ENCODE measurements around the gene SNX3.

SNX3 gene

DNA sequence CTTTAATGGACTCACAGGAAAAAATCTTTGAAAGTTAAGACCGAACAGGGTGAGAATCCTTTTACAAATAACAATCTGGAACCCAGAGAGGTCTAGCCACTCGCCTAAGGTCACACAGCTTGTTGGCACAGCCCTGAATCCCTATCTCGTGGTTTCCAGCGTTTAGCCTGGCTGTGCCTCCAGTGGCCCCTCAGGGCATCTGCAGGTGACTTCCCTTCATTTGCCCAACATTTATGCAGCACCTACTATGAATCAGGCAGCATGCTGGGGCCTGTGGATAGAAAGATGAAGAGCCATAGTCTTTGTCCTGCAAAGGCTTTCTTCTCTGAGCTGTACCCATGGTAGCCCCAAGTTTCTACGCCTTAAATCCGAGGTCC is 97.6 kb downstream of the SNX3 start:
- ChIA-PET CTCF (interaction anchor here (0.6 to 1.6 kb wide), 2 partner anchors 12 to 36 kb away, joined by 3 to 5 read pairs; no protein-coding TSS in a partner anchor), POLR2A (ENCODE audit: low non-redundant PET) (interaction anchor here (0.6 kb wide), 1 partner anchor 29 kb away, joined by 3 read pairs; no protein-coding TSS in a partner anchor)
- DNase-seq (ENCODE audit: low spot score) = peak; percentile 55
- TF ChIP-seq, protein P1, sequence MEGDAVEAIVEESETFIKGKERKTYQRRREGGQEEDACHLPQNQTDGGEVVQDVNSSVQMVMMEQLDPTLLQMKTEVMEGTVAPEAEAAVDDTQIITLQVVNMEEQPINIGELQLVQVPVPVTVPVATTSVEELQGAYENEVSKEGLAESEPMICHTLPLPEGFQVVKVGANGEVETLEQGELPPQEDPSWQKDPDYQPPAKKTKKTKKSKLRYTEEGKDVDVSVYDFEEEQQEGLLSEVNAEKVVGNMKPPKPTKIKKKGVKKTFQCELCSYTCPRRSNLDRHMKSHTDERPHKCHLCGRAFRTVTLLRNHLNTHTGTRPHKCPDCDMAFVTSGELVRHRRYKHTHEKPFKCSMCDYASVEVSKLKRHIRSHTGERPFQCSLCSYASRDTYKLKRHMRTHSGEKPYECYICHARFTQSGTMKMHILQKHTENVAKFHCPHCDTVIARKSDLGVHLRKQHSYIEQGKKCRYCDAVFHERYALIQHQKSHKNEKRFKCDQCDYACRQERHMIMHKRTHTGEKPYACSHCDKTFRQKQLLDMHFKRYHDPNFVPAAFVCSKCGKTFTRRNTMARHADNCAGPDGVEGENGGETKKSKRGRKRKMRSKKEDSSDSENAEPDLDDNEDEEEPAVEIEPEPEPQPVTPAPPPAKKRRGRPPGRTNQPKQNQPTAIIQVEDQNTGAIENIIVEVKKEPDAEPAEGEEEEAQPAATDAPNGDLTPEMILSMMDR (conservative IDR thresholded peaks at IDR 0.05; ENCODE audit: low read depth) = no peak
- no peak overlapping the region for H3K27ac ChIP-seq

DNA sequence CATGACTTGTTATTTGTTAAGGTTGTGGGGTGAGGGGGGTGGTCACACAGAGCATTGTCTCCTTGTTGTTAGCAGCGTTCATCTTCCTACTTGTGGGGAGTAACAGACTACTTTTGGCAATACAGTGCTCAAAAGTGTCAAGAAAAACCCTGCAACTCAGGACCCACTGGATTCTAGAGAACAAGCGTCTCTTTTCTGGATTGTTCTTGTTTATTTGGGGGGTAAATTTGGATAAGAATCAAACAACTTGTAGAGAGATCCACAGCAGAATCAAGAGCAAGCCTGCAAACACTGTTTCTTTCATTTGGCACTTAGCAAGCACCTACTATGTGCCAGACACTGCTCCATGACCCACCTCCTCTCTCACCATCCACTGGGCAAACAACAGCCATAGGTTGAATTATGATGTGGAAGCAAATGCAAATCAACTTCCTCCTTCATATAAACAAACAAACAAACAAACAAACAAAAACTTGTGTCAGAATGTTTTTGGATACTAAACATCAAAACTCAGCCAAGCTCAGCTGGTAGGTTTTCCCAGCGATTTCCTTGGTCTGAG is 99.0 kb downstream of the SNX3 start:
- TF ChIP-seq, protein P1 (conservative IDR thresholded peaks at IDR 0.05; ENCODE audit: low read depth) = no peak
- H3K27ac ChIP-seq = no peak overlapping the region
- CTCF ChIA-PET = interaction anchor here (1.6 kb wide), 1 partner anchor 14 kb away, joined by 3 read pairs; no protein-coding TSS in a partner anchor
- POLR2A ChIA-PET (ENCODE audit: low non-redundant PET) = no interaction called here
- no peak for DNase-seq (ENCODE audit: low spot score)
